GM23338 (cell line): Measurements from ENCODE around the gene CALR3. TPM values are rescaled to one million over a fixed set of nuclear protein-coding genes. Genes with fewer than 3 reads are reported as not detected.

Experiments used
- ATAC-seq: fragments of 200-7000 bp; cut with Tn5 transposase; 3 replicates; pipeline ENCODE4 v1.9.1; 2020
- DNase-seq: peaks from one replicate; pipeline ENCODE4 v3.0.0-alpha.2; 2015; ENCODE audit warnings: low spot score
- H2AFZ ChIP-seq: fragments of 200-600 bp; sonication (generic); 2 replicates; pipeline ENCODE4 v1.8.0; 2016; ENCODE audit warnings: antibody characterized with exemption, mild to moderate bottlenecking, moderate library complexity
- H3F3A ChIP-seq: fragments of 200-600 bp; sonication (generic); replicated peaks from 2 replicates; pipeline ENCODE4 v1.8.0; 2017; ENCODE audit warnings: antibody characterized with exemption, mixed run types, low read depth
- H3K27ac ChIP-seq: fragments of 200-600 bp; sonication (generic); 2 replicates; pipeline ENCODE4 v1.6.1; 2016; ENCODE audit warnings: low read depth
- H3K27me3 ChIP-seq: fragments of 200-600 bp; sonication (generic); 2 replicates; pipeline ENCODE4 v1.8.0; 2016; ENCODE audit warnings: mild to moderate bottlenecking, mixed run types, moderate library complexity; ENCODE audit not compliant: insufficient read depth
- H3K36me3 ChIP-seq: fragments of 200-600 bp; sonication (generic); 2 replicates; pipeline ENCODE4 v1.8.0; 2016; ENCODE audit warnings: mild to moderate bottlenecking; ENCODE audit not compliant: insufficient read depth
- H3K4me1 ChIP-seq: fragments of 200-600 bp; sonication (generic); 2 replicates; pipeline ENCODE4 v1.8.0; 2016; ENCODE audit warnings: mild to moderate bottlenecking, moderate library complexity; ENCODE audit not compliant: insufficient read depth
- H3K4me2 ChIP-seq: fragments of 200-600 bp; sonication (generic); 2 replicates; pipeline ENCODE4 v1.7.1; 2017; ENCODE audit warnings: mixed run types
- H3K4me3 ChIP-seq: fragments of 200-600 bp; sonication (generic); 2 replicates; pipeline ENCODE4 v1.6.1; 2016; ENCODE audit warnings: mixed run types
- H3K79me2 ChIP-seq: fragments of 200-600 bp; sonication (generic); replicated peaks from 2 replicates; pipeline ENCODE4 v1.8.0; 2017; ENCODE audit warnings: mild to moderate bottlenecking; ENCODE audit not compliant: insufficient read depth
- H3K9me2 ChIP-seq: fragments of 200-600 bp; sonication (generic); 2 replicates; pipeline ENCODE4 v1.8.0; 2017; ENCODE audit not compliant: insufficient read depth
- H4K20me1 ChIP-seq: fragments of 200-600 bp; sonication (generic); replicated peaks from 2 replicates; pipeline ENCODE4 v1.8.0; 2017; ENCODE audit warnings: mild to moderate bottlenecking; ENCODE audit not compliant: insufficient read depth
- H3K27ac Mint-ChIP-seq: 2 replicates; pipeline ENCODE4 v1.8.0; 2020; ENCODE audit warnings: inconsistent platforms, mild to moderate bottlenecking, moderate library complexity, mixed read lengths
- H3K27me3 Mint-ChIP-seq: 3 replicates; pipeline ENCODE4 v1.8.0; 2022; ENCODE audit warnings: low read depth, mild to moderate bottlenecking, moderate library complexity, mixed read lengths, inconsistent platforms; ENCODE audit not compliant: insufficient read depth, poor library complexity
- H3K36me3 Mint-ChIP-seq: 3 replicates; pipeline ENCODE4 v1.8.0; 2021; ENCODE audit warnings: low read depth, mild to moderate bottlenecking, inconsistent platforms, moderate library complexity, mixed read lengths
- H3K4me1 Mint-ChIP-seq: 3 replicates; pipeline ENCODE4 v1.8.0; 2020; ENCODE audit warnings: mild to moderate bottlenecking, inconsistent platforms, mixed read lengths
- H3K4me3 Mint-ChIP-seq: 3 replicates; pipeline ENCODE4 v1.8.0; 2021; ENCODE audit warnings: moderate library complexity, mild to moderate bottlenecking, inconsistent platforms, mixed read lengths
- H3K9me3 Mint-ChIP-seq: 3 replicates; pipeline ENCODE4 v1.8.0; 2020; ENCODE audit warnings: moderate library complexity, mild to moderate bottlenecking, inconsistent platforms, mixed read lengths
- CREB1 ChIP-seq: fragments of 250-450 bp; sonication (Bioruptor Pico); IDR thresholded peaks from 2 replicates; pipeline ENCODE4 v1.5.0; 2020; ENCODE audit warnings: low read depth, mild to moderate bottlenecking, moderate library complexity
- EZH2 ChIP-seq: fragments of 200-600 bp; sonication (generic); IDR thresholded peaks from one replicate; pipeline ENCODE4 v1.8.0; 2017; ENCODE audit warnings: antibody characterized with exemption, mild to moderate bottlenecking, low read depth; ENCODE audit not compliant: unreplicated experiment
- EZH2phosphoT487 ChIP-seq: fragments of 200-600 bp; sonication (generic); IDR thresholded peaks from one replicate; pipeline ENCODE4 v1.8.1; 2018; ENCODE audit warnings: antibody characterized with exemption; ENCODE audit not compliant: unreplicated experiment
- JUNB ChIP-seq: IDR thresholded peaks from one replicate; pipeline ENCODE4 v1.6.1; 2016; ENCODE audit warnings: antibody characterized with exemption; ENCODE audit not compliant: unreplicated experiment
- NANOG ChIP-seq: IDR thresholded peaks from 2 replicates; pipeline ENCODE4 v1.6.1; 2016; ENCODE audit warnings: antibody characterized with exemption, borderline replicate concordance
- POLR2AphosphoS5 ChIP-seq: IDR thresholded peaks from 2 replicates; pipeline ENCODE4 v1.6.1; 2016; ENCODE audit warnings: antibody characterized with exemption, low read depth
- STAT1 ChIP-seq: IDR thresholded peaks from one replicate; pipeline ENCODE4 v1.6.1; 2016; ENCODE audit warnings: antibody characterized with exemption; ENCODE audit not compliant: unreplicated experiment
- ZNF114 ChIP-seq: fragments of 250-450 bp; sonication (Bioruptor Pico); IDR thresholded peaks from 2 replicates; pipeline ENCODE4 v1.5.0; 2020; ENCODE audit warnings: mild to moderate bottlenecking, moderate library complexity
- ZNF331 ChIP-seq: fragments of 250-450 bp; sonication (Bioruptor Pico); IDR thresholded peaks from 2 replicates; pipeline ENCODE4 v1.5.0; 2020; ENCODE audit warnings: low read depth, mild to moderate bottlenecking, moderate library complexity
- polyA plus RNA-seq: library from polyadenylated mRNA; unstranded; fragments of >200 nt; fragmentation: Nextera tagmentation; extraction: Ambion mirVana; gene quantifications from 2 replicates; pipeline ENCODE4 v1.2.1, GENCODE V29; 2016
- total RNA-seq: library from RNA; depleted of rRNA; stranded (reverse); fragments of >200 nt; shearing (Covaris generic); gene quantifications from 2 replicates; pipeline ENCODE4 v1.2.3, GENCODE V29; 2014
- TF ChIP-seq, protein P1 (sequence below): fragments of 250-450 bp; sonication (Bioruptor Pico); IDR thresholded peaks from 2 replicates; pipeline ENCODE4 v1.5.0; 2020; ENCODE audit warnings: mild to moderate bottlenecking, moderate library complexity
- TF ChIP-seq, protein P2 (sequence below): IDR thresholded peaks from 2 replicates; pipeline ENCODE4 v1.6.1; 2016; ENCODE audit warnings: antibody characterized with exemption
- TF ChIP-seq, protein P3 (sequence below): IDR thresholded peaks from one replicate; pipeline ENCODE4 v1.6.1; 2018; ENCODE audit warnings: antibody characterized with exemption; ENCODE audit not compliant: unreplicated experiment
- TF ChIP-seq, protein P4 (sequence below), 2 experiments: fragments of 200-600 bp in 1 of 2; sonication (generic) in 1 of 2; conservative IDR thresholded peaks; 2 replicates each; pipeline versions ENCODE4 v1.5.1 to v1.6.1; 2016 to 2017; ENCODE audit warnings: antibody characterized with exemption in 2 of 2, low read depth in 2 of 2, mild to moderate bottlenecking in 2 of 2, moderate library complexity in 1 of 2

Gene CALR3
- total and polyA plus RNA-seq, 2 experiments from 2014 or later: 0.42 to 0.66 TPM

DNA sequence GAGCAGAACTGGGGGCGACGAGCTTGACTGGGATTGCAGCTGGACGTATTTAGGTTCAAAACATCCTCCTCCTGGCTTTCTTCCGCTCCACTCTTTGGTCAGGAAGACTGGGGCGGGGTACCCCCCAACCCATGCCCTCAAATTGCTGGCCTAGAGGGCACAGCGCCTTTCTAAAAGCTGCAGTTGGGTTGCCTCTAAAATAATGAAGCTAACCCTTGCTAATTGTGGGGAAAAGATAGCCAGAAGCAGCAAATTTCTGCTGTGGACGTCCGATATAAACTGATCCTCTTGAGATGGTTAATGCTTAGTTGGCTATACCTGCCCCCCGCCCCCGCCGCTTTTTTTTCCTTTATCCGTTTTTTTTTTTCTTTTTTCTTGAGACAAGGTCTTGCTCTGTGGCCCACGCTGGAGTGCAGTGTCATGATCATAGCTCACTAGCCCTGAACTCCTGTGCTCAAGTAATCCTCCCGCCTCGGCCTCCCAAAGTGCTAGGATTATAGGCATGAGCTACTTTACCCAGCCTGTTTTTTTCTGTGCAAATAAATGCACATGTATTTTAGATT, 47.0 kb upstream of the CALR3 start:
- peaks cover 30% of the 10 kb centered on the region for H4K20me1 ChIP-seq
- Mint-ChIP-seq H3K27me3 (peaks cover 13% of the 10 kb centered on the region), H3K27ac (peak overlapping the region; percentile 95), H3K36me3 (peaks cover 36% of the 10 kb centered on the region), H3K4me3 (peak overlapping the region; percentile 97), H3K9me3 (no peaks in the 10 kb centered on the region), H3K4me1 (peaks cover 20% of the 10 kb centered on the region)
- peak overlapping the region; percentile 67 for H3K27ac ChIP-seq
- no peak for TF ChIP-seq JUNB
- no peak for TF ChIP-seq EZH2
- TF ChIP-seq, protein P1, sequence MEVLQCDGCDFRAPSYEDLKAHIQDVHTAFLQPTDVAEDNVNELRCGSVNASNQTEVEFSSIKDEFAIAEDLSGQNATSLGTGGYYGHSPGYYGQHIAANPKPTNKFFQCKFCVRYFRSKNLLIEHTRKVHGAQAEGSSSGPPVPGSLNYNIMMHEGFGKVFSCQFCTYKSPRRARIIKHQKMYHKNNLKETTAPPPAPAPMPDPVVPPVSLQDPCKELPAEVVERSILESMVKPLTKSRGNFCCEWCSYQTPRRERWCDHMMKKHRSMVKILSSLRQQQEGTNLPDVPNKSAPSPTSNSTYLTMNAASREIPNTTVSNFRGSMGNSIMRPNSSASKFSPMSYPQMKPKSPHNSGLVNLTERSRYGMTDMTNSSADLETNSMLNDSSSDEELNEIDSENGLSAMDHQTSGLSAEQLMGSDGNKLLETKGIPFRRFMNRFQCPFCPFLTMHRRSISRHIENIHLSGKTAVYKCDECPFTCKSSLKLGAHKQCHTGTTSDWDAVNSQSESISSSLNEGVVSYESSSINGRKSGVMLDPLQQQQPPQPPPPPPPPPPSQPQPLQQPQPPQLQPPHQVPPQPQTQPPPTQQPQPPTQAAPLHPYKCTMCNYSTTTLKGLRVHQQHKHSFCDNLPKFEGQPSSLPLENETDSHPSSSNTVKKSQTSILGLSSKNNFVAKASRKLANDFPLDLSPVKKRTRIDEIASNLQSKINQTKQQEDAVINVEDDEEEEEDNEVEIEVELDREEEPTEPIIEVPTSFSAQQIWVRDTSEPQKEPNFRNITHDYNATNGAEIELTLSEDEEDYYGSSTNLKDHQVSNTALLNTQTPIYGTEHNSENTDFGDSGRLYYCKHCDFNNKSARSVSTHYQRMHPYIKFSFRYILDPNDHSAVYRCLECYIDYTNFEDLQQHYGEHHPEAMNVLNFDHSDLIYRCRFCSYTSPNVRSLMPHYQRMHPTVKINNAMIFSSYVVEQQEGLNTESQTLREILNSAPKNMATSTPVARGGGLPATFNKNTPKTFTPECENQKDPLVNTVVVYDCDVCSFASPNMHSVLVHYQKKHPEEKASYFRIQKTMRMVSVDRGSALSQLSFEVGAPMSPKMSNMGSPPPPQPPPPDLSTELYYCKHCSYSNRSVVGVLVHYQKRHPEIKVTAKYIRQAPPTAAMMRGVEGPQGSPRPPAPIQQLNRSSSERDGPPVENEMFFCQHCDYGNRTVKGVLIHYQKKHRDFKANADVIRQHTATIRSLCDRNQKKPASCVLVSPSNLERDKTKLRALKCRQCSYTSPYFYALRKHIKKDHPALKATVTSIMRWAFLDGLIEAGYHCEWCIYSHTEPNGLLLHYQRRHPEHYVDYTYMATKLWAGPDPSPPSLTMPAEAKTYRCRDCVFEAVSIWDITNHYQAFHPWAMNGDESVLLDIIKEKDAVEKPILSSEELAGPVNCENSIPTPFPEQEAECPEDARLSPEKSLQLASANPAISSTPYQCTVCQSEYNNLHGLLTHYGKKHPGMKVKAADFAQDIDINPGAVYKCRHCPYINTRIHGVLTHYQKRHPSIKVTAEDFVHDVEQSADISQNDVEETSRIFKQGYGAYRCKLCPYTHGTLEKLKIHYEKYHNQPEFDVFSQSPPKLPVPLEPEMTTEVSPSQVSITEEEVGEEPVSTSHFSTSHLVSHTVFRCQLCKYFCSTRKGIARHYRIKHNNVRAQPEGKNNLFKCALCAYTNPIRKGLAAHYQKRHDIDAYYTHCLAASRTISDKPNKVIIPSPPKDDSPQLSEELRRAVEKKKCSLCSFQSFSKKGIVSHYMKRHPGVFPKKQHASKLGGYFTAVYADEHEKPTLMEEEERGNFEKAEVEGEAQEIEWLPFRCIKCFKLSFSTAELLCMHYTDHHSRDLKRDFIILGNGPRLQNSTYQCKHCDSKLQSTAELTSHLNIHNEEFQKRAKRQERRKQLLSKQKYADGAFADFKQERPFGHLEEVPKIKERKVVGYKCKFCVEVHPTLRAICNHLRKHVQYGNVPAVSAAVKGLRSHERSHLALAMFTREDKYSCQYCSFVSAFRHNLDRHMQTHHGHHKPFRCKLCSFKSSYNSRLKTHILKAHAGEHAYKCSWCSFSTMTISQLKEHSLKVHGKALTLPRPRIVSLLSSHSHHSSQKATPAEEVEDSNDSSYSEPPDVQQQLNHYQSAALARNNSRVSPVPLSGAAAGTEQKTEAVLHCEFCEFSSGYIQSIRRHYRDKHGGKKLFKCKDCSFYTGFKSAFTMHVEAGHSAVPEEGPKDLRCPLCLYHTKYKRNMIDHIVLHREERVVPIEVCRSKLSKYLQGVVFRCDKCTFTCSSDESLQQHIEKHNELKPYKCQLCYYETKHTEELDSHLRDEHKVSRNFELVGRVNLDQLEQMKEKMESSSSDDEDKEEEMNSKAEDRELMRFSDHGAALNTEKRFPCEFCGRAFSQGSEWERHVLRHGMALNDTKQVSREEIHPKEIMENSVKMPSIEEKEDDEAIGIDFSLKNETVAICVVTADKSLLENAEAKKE (CRISPR knock-in tag): no peak
- no peak for TF ChIP-seq EZH2phosphoT487
- no peak for TF ChIP-seq NANOG
- TF ChIP-seq, protein P2, sequence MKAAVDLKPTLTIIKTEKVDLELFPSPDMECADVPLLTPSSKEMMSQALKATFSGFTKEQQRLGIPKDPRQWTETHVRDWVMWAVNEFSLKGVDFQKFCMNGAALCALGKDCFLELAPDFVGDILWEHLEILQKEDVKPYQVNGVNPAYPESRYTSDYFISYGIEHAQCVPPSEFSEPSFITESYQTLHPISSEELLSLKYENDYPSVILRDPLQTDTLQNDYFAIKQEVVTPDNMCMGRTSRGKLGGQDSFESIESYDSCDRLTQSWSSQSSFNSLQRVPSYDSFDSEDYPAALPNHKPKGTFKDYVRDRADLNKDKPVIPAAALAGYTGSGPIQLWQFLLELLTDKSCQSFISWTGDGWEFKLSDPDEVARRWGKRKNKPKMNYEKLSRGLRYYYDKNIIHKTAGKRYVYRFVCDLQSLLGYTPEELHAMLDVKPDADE: no peak
- TF ChIP-seq, protein P3, sequence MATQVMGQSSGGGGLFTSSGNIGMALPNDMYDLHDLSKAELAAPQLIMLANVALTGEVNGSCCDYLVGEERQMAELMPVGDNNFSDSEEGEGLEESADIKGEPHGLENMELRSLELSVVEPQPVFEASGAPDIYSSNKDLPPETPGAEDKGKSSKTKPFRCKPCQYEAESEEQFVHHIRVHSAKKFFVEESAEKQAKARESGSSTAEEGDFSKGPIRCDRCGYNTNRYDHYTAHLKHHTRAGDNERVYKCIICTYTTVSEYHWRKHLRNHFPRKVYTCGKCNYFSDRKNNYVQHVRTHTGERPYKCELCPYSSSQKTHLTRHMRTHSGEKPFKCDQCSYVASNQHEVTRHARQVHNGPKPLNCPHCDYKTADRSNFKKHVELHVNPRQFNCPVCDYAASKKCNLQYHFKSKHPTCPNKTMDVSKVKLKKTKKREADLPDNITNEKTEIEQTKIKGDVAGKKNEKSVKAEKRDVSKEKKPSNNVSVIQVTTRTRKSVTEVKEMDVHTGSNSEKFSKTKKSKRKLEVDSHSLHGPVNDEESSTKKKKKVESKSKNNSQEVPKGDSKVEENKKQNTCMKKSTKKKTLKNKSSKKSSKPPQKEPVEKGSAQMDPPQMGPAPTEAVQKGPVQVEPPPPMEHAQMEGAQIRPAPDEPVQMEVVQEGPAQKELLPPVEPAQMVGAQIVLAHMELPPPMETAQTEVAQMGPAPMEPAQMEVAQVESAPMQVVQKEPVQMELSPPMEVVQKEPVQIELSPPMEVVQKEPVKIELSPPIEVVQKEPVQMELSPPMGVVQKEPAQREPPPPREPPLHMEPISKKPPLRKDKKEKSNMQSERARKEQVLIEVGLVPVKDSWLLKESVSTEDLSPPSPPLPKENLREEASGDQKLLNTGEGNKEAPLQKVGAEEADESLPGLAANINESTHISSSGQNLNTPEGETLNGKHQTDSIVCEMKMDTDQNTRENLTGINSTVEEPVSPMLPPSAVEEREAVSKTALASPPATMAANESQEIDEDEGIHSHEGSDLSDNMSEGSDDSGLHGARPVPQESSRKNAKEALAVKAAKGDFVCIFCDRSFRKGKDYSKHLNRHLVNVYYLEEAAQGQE: no peak
- TF ChIP-seq ZNF114 (CRISPR knock-in tag): no peak
- TF ChIP-seq POLR2AphosphoS5: no peak
- no peak for TF ChIP-seq ZNF331 (CRISPR knock-in tag)
- TF ChIP-seq STAT1: no peak
- TF ChIP-seq, protein P4, sequence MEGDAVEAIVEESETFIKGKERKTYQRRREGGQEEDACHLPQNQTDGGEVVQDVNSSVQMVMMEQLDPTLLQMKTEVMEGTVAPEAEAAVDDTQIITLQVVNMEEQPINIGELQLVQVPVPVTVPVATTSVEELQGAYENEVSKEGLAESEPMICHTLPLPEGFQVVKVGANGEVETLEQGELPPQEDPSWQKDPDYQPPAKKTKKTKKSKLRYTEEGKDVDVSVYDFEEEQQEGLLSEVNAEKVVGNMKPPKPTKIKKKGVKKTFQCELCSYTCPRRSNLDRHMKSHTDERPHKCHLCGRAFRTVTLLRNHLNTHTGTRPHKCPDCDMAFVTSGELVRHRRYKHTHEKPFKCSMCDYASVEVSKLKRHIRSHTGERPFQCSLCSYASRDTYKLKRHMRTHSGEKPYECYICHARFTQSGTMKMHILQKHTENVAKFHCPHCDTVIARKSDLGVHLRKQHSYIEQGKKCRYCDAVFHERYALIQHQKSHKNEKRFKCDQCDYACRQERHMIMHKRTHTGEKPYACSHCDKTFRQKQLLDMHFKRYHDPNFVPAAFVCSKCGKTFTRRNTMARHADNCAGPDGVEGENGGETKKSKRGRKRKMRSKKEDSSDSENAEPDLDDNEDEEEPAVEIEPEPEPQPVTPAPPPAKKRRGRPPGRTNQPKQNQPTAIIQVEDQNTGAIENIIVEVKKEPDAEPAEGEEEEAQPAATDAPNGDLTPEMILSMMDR (conservative IDR thresholded peaks at IDR 0.05; ENCODE audit: low read depth in 2 of 2): no peak
- TF ChIP-seq CREB1 (CRISPR knock-in tag): no peak
- H3K4me2 ChIP-seq: peak overlapping the region; percentile 98
- peaks cover 62% of the 10 kb centered on the region for H3K79me2 ChIP-seq
- no peaks in the 10 kb centered on the region for H3K27me3 ChIP-seq
- ATAC-seq (no peak; the same call in 1 of the 3 replicates), DNase-seq (no peak)
- H3K4me1 ChIP-seq: peaks cover 11% of the 10 kb centered on the region
- H3F3A ChIP-seq: 0 out of 2 replicates have a peak, but pooled peaks cover 16% of the 10 kb centered on the region
- peak overlapping the region; percentile 91 for H2AFZ ChIP-seq
- H3K9me2 ChIP-seq: no peaks in the 10 kb centered on the region
- 0 out of 2 replicates have a peak, but pooled peaks cover 5% of the 10 kb centered on the region for H3K36me3 ChIP-seq
- peak overlapping the region; percentile 100 for H3K4me3 ChIP-seq
